Endodermal cell (in vitro differentiated cells): Measurements from ENCODE around the gene RBMS1. TPM values are rescaled to one million over a fixed set of nuclear protein-coding genes. Genes with fewer than 3 reads are reported as not detected.

Experiments
- DNase-seq: peaks from one replicate; pipeline ENCODE4 v3.0.0-alpha.2; 2017
- H3K27ac ChIP-seq: 2 replicates; pipeline ENCODE4 v1.5.1; 2013; ENCODE audit warnings: mild to moderate bottlenecking, low read depth, low read length, moderate library complexity
- H3K27me3 ChIP-seq: 2 replicates; pipeline ENCODE4 v1.6.1; 2013; ENCODE audit warnings: mild to moderate bottlenecking, low read length, moderate library complexity; ENCODE audit not compliant: insufficient read depth, control insufficient read depth, poor library complexity, severe bottlenecking
- H3K36me3 ChIP-seq: 2 replicates; pipeline ENCODE4 v1.7.0; 2013; ENCODE audit warnings: mild to moderate bottlenecking, low read length, moderate library complexity; ENCODE audit not compliant: control insufficient read depth, insufficient read depth
- H3K4me1 ChIP-seq: one replicate; pipeline ENCODE4 v1.7.0; 2013; ENCODE audit warnings: low read length; ENCODE audit not compliant: control insufficient read depth, insufficient read depth
- H3K4me3 ChIP-seq: 2 replicates; pipeline ENCODE4 v1.5.1; 2013; ENCODE audit warnings: mild to moderate bottlenecking, low read length, moderate library complexity
- H3K9ac ChIP-seq: 2 replicates; pipeline ENCODE4 v1.6.1; 2013; ENCODE audit warnings: mild to moderate bottlenecking, low read length, moderate library complexity; ENCODE audit not compliant: poor library complexity, severe bottlenecking; ENCODE audit errors: extremely low read depth
- H3K9me3 ChIP-seq: 2 replicates; pipeline ENCODE4 v1.6.1; 2013; ENCODE audit warnings: mild to moderate bottlenecking, low read length, moderate library complexity; ENCODE audit not compliant: control insufficient read depth
- H3K27ac Mint-ChIP-seq: 2 replicates; pipeline ENCODE4 v1.8.0; 2020; ENCODE audit warnings: mixed read lengths
- H3K27me3 Mint-ChIP-seq: 2 replicates; pipeline ENCODE4 v1.8.0; 2021; ENCODE audit warnings: mild to moderate bottlenecking, mixed read lengths; ENCODE audit not compliant: insufficient read depth
- H3K36me3 Mint-ChIP-seq: 2 replicates; pipeline ENCODE4 v1.8.0; 2020; ENCODE audit warnings: low read depth, mixed read lengths
- H3K4me1 Mint-ChIP-seq: 2 replicates; pipeline ENCODE4 v1.8.0; 2020; ENCODE audit warnings: mixed read lengths
- H3K4me3 Mint-ChIP-seq: 2 replicates; pipeline ENCODE4 v1.8.0; 2020; ENCODE audit warnings: mild to moderate bottlenecking, moderate library complexity, mixed read lengths
- H3K9me3 Mint-ChIP-seq: 2 replicates; pipeline ENCODE4 v1.8.0; 2020; ENCODE audit warnings: mild to moderate bottlenecking, mixed read lengths
- WGBS, 2 experiments: methylation state at CpG; one replicate each; pipeline versions ENCODE4 v1.1.5 to v1.1.7; 2013; ENCODE audit warnings: missing lambda C conversion rate in 2 of 2, mixed read lengths in 1 of 2; ENCODE audit not compliant: insufficient coverage in 1 of 2, insufficient read length in 1 of 2; 5-methylcytosine and 5-hydroxymethylcytosine counted together
- total RNA-seq, 2 donors: library from RNA; stranded (reverse); fragmentation: NEBNext Ultra II Directional in 1 of 2; extraction: Animal tissue kit (Norgen Biotek cat#: 25700) in 1 of 2; gene quantifications; 2 replicates in 1 of 2; 3 replicates in 1 of 2; pipeline ENCODE4 v1.2.1, GENCODE V29; 2021
- TF ChIP-seq, protein P1 (sequence below): fragments of 200-600 bp; sonication (generic); conservative IDR thresholded peaks from 2 replicates; pipeline ENCODE4 v1.5.0; 2021; ENCODE audit warnings: antibody characterized with exemption, mild to moderate bottlenecking

The RBMS1 gene
- total RNA-seq, 2 donors from 2014 or later = 90.7 to 124 TPM

DNA sequence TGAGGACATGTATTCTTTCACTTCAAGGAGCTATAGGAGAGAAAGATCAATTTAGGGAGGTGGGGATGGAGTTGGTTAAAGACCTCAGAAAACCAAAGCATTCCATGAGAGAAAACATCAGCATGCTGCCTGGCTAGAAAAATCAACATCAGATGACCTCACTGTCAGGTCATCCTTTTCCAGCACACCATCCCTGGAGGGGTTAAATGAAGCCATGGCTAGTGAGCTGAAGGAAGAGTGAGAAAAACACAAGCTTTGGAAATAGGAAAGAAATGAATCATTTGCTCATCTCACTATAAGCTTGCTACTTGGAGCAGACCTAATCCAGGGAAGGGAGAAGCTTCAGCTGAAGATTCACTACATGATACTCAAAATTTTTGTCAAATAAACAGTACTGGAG is 184.0 kb downstream of the RBMS1 start:
- peak overlapping the region; percentile 32 for H3K27ac Mint-ChIP-seq
- no peaks in the 10 kb centered on the region for H3K9me3 ChIP-seq
- no peak overlapping the region for H3K9ac ChIP-seq
- no peak for DNase-seq
- H3K9me3 Mint-ChIP-seq = no peaks in the 10 kb centered on the region
- H3K36me3 Mint-ChIP-seq = peaks cover 32% of the 10 kb centered on the region
- no peak overlapping the region for H3K4me3 Mint-ChIP-seq
- no peak overlapping the region for H3K4me3 ChIP-seq
- H3K4me1 Mint-ChIP-seq = peaks cover 22% of the 10 kb centered on the region
- H3K27me3 ChIP-seq = no peaks in the 10 kb centered on the region
- H3K27me3 Mint-ChIP-seq = no peaks in the 10 kb centered on the region
- H3K4me1 ChIP-seq = peaks cover 9% of the 10 kb centered on the region
- TF ChIP-seq, protein P1, sequence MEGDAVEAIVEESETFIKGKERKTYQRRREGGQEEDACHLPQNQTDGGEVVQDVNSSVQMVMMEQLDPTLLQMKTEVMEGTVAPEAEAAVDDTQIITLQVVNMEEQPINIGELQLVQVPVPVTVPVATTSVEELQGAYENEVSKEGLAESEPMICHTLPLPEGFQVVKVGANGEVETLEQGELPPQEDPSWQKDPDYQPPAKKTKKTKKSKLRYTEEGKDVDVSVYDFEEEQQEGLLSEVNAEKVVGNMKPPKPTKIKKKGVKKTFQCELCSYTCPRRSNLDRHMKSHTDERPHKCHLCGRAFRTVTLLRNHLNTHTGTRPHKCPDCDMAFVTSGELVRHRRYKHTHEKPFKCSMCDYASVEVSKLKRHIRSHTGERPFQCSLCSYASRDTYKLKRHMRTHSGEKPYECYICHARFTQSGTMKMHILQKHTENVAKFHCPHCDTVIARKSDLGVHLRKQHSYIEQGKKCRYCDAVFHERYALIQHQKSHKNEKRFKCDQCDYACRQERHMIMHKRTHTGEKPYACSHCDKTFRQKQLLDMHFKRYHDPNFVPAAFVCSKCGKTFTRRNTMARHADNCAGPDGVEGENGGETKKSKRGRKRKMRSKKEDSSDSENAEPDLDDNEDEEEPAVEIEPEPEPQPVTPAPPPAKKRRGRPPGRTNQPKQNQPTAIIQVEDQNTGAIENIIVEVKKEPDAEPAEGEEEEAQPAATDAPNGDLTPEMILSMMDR = no peak
- no peak overlapping the region for H3K27ac ChIP-seq
- peaks cover 52% of the 10 kb centered on the region for H3K36me3 ChIP-seq

DNA sequence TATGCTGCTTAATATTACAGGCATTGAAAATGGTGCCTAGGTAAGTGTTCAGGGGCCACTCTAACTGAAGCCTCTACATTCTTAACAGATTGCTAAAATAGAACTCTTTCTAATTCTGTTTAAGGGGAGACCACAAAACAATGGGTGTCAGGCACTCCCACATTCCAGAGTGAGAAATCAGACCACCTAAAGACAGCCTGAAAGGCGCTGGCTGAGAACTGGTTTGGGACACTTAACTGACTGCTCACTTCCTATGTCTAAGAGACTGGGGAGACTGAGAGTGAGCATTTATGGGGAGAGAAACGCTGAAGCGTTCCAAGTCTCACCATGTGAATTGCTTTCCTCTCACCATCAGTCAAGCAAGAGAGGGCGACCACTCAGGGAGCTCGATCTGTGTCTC is 184.7 kb downstream of the RBMS1 start:
- no peak for DNase-seq
- Histone ChIP-seq H3K27ac (no peak overlapping the region), H3K9me3 (no peaks in the 10 kb centered on the region), H3K9ac (no peak overlapping the region), H3K4me3 (no peak overlapping the region), H3K27me3 (no peaks in the 10 kb centered on the region), H3K36me3 (peaks cover 57% of the 10 kb centered on the region), H3K4me1 (peaks cover 9% of the 10 kb centered on the region)
- WGBS, 2 experiments = 48 to 89% methylated on average over 2 to 5 of the region's 5 CpGs
- Mint-ChIP-seq H3K4me1 (peaks cover 22% of the 10 kb centered on the region), H3K27ac (peak overlapping the region; percentile 32), H3K4me3 (no peak overlapping the region), H3K9me3 (no peaks in the 10 kb centered on the region), H3K27me3 (no peaks in the 10 kb centered on the region), H3K36me3 (peaks cover 33% of the 10 kb centered on the region)
- TF ChIP-seq, protein P1 = no peak

DNA sequence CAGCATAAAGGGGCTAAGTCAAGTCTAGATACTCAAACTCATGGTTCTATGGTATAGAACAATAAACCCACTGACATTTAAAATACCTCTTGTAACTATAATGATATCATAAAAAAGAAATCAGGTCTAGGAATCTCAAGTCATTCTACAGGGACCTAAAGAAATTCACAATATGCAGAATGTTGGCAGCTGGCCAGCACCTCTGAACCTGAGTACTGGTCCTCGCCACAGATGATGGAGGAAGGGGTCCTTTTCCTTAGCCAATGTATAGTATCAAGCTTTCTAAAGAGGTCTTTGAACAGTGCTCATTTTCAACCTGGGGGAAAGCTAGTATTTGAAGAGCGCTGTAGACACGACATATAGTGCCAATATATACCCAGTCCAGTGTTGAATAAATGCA is 185.1 kb downstream of the RBMS1 start:
- Mint-ChIP-seq H3K9me3 (no peaks in the 10 kb centered on the region), H3K36me3 (peaks cover 38% of the 10 kb centered on the region), H3K27ac (no peak overlapping the region), H3K4me3 (no peak overlapping the region), H3K27me3 (no peaks in the 10 kb centered on the region), H3K4me1 (peaks cover 22% of the 10 kb centered on the region)
- Histone ChIP-seq H3K27me3 (no peaks in the 10 kb centered on the region), H3K9ac (no peak overlapping the region), H3K27ac (no peak overlapping the region), H3K9me3 (no peaks in the 10 kb centered on the region), H3K4me1 (peaks cover 9% of the 10 kb centered on the region), H3K4me3 (no peak overlapping the region), H3K36me3 (peaks cover 58% of the 10 kb centered on the region)
- no peak for DNase-seq
- 96 to 100% methylated on average over 3 of the region's 3 CpGs for WGBS, 2 experiments
- TF ChIP-seq, protein P1 = no peak
